MM.1S (cell line): ENCODE results near the gene TBKBP1.

ENCODE experiments used
- EZH2 ChIP-seq: fragments of 300-600 bp; sonication (generic); optimal IDR thresholded peaks from 2 replicates; pipeline ENCODE3; 2017; ENCODE audit warnings: low read depth, mild to moderate bottlenecking, antibody characterized with exemption, low read length, mixed read lengths
- EZH2phosphoT487 ChIP-seq: fragments of 300-600 bp; sonication (generic); IDR thresholded peaks from 2 replicates; pipeline ENCODE4 v1.6.1; 2018; ENCODE audit warnings: antibody characterized with exemption, low read length
- TF ChIP-seq, protein P1 (sequence below): fragments of 300-600 bp; sonication (generic); IDR thresholded peaks from 2 replicates; pipeline ENCODE4 v1.5.1; 2016; ENCODE audit warnings: antibody characterized with exemption, low read length, mixed read lengths

DNA sequence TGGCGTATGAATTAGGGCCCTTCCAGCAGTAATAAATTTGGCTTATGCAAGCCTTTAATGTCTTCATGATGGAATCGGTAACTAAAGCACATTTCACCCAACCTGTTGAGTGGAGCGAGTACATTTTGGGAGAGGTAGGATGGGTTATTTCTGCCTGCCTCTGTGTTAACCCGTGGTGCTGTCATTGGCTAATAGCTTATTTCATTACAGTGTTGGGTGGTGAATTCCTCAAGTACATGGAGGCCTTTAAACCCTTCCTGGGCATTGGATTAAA is 17.8 kb upstream of the TBKBP1 start:
- TF ChIP-seq, protein P1, sequence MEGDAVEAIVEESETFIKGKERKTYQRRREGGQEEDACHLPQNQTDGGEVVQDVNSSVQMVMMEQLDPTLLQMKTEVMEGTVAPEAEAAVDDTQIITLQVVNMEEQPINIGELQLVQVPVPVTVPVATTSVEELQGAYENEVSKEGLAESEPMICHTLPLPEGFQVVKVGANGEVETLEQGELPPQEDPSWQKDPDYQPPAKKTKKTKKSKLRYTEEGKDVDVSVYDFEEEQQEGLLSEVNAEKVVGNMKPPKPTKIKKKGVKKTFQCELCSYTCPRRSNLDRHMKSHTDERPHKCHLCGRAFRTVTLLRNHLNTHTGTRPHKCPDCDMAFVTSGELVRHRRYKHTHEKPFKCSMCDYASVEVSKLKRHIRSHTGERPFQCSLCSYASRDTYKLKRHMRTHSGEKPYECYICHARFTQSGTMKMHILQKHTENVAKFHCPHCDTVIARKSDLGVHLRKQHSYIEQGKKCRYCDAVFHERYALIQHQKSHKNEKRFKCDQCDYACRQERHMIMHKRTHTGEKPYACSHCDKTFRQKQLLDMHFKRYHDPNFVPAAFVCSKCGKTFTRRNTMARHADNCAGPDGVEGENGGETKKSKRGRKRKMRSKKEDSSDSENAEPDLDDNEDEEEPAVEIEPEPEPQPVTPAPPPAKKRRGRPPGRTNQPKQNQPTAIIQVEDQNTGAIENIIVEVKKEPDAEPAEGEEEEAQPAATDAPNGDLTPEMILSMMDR: no peak
- TF ChIP-seq EZH2 (no peak), EZH2phosphoT487 (no peak)
